ENCODE measurements around the gene RBCK1. TPM values are rescaled to one million over a fixed set of nuclear protein-coding genes. Genes with fewer than 3 reads are reported as not detected.
"Not testable (repeated sequence)": the region's sequence is repeated elsewhere in the genome, so short reads cannot be mapped to it uniquely, and the experiment has no call there.

The RBCK1 gene
- total and polyA plus RNA-seq, 8 donors, result 30.7 to 211 (median 98.2) TPM

DNA sequence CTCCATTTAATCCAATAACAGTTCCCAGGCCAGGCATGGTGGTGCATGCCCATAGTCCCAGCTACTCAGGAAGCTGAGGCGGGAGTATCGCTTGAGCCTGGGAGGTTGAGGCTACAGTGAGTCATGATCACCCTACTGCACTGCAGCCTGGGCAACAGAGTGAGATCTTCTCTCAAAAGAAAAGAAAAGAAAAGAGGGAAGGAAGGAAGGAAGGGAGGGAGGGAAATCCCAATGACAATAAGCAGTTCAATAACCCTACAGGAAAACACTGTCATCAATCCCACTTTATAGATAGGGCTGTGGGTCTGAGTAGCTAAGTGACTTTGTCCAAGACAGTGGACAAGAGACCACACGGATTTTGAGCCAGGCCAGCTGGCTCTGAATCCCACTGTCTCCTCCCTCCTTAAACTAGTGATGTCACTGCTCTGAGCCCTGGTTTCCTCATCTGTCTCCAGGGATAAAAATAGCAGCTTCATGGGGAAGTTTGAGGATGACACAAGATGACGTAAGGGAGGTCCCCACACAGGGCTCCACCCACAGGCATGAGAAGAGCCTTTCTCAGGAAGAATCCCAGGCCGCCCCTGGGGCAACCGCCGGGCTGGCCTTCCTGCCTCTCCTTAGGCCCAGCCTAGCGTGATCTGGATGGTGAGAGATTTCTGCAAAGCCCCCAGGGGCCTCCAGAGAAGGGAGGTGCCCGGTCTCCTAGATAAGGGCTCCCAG, 34.8 kb upstream of the RBCK1 start:
- H3K27me3 ChIP-seq, result no peaks in the 10 kb centered on the region
- H3K4me1 ChIP-seq, result peaks cover 25 to 31% (median 30%) of the 10 kb centered on the region in 4 donors
- H3K9me3 ChIP-seq, result no peaks in the 10 kb centered on the region
- no peak overlapping the region for H3K4me3 ChIP-seq
- peak overlapping the region in 1 of 5 donors; percentile 70 for H3K27ac ChIP-seq
- peak in 1 of 2 donors; percentile 63 for DNase-seq
- TF ChIP-seq POLR2AphosphoS5 (IDR thresholded peaks at IDR 0.05) (no peak), POLR2A (IDR thresholded peaks at IDR 0.05) (no peak), EP300 (IDR thresholded peaks at IDR 0.05) (no peak)
- TF ChIP-seq, protein P1, sequence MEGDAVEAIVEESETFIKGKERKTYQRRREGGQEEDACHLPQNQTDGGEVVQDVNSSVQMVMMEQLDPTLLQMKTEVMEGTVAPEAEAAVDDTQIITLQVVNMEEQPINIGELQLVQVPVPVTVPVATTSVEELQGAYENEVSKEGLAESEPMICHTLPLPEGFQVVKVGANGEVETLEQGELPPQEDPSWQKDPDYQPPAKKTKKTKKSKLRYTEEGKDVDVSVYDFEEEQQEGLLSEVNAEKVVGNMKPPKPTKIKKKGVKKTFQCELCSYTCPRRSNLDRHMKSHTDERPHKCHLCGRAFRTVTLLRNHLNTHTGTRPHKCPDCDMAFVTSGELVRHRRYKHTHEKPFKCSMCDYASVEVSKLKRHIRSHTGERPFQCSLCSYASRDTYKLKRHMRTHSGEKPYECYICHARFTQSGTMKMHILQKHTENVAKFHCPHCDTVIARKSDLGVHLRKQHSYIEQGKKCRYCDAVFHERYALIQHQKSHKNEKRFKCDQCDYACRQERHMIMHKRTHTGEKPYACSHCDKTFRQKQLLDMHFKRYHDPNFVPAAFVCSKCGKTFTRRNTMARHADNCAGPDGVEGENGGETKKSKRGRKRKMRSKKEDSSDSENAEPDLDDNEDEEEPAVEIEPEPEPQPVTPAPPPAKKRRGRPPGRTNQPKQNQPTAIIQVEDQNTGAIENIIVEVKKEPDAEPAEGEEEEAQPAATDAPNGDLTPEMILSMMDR (IDR thresholded peaks at IDR 0.05), result no peak
- intact Hi-C loops (cut with DNase I; ENCODE audit: low total_unique reads), result no loop called here
- WGBS, 5 donors, result 78 to 84% (median 80%) methylated on average over 8 to 9 of the region's 9 CpGs
- H3K36me3 ChIP-seq, result no peaks in the 10 kb centered on the region

GRCh38 chr20:375265-375889, 32.7 kb upstream of the RBCK1 start:
- DNase-seq, result no peak
- H3K27ac ChIP-seq, result no peak overlapping the region
- peaks cover 19 to 28% (median 22%) of the 10 kb centered on the region in 4 donors for H3K4me1 ChIP-seq
- TF ChIP-seq EP300 (IDR thresholded peaks at IDR 0.05), result no peak
- TF ChIP-seq POLR2AphosphoS5 (IDR thresholded peaks at IDR 0.05), result no peak
- TF ChIP-seq, protein P1 (IDR thresholded peaks at IDR 0.05), result no peak
- no peak for TF ChIP-seq POLR2A (IDR thresholded peaks at IDR 0.05)
- no peak overlapping the region for H3K4me3 ChIP-seq
- H3K36me3 ChIP-seq, result no peaks in the 10 kb centered on the region
- 84 to 92% (median 84%) methylated on average over 10 of the region's 10 CpGs for WGBS, 5 donors
- no peaks in the 10 kb centered on the region for H3K27me3 ChIP-seq
- intact Hi-C loops (cut with DNase I; ENCODE audit: low total_unique reads), result no loop called here
- H3K9me3 ChIP-seq, result no peaks in the 10 kb centered on the region

DNA sequence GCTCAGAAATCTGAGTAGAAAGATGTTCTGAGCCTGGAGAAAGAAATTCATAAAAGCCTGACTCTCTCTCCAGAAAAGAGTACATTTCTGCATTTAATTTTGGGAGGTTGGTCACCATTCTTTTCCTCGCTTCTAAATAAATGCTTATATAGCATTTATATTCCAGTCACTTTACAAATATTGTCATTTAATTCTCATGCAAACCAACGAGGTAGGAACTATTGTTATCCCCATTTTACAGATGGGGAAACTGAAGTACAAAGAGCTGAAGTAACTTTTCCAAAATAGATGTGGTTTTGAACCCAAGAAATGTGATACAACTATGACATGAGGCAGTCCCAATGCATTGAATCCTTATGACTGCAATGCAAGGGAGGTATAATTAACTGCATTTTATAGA, 32.0 kb upstream of the RBCK1 start:
- intact Hi-C loops (cut with DNase I; ENCODE audit: low total_unique reads), result no loop called here
- H3K27me3 ChIP-seq, result peaks cover 0 to 6% (median 0%) of the 10 kb centered on the region in 3 donors
- no peak overlapping the region for H3K27ac ChIP-seq
- DNase-seq, result no peak
- no peaks in the 10 kb centered on the region for H3K9me3 ChIP-seq
- no peaks in the 10 kb centered on the region for H3K36me3 ChIP-seq
- no peak overlapping the region for H3K4me3 ChIP-seq
- no peak for TF ChIP-seq POLR2A (IDR thresholded peaks at IDR 0.05)
- no peak for TF ChIP-seq POLR2AphosphoS5 (IDR thresholded peaks at IDR 0.05)
- TF ChIP-seq EP300 (IDR thresholded peaks at IDR 0.05), result no peak
- TF ChIP-seq, protein P1 (IDR thresholded peaks at IDR 0.05), result no peak
- peaks cover 16 to 26% (median 21%) of the 10 kb centered on the region in 4 donors for H3K4me1 ChIP-seq
- WGBS, 5 donors, result 14 to 44% (median 41%) methylated on average over 2 of the region's 2 CpGs

DNA sequence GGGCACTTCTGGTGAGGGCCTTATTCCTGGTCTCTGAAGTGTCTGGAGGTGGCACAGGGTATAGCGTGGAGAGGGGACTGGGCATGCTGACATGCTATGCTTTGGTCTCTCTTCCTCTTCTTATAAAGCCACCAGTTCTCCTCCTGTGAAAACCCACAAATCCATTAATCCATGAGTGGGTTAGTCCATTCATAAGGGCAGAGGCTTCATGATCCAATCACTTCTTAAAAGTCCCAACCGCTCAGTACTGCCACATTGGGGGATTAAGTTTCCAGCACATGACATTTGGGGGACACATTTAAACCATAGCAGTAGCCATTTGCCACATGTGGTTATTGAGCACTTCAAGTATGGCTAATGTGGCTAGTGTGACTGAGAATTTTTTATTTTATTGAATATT, 31.3 kb upstream of the RBCK1 start:
- DNase-seq, result no peak
- WGBS, 5 donors, result 60 to 85% (median 61%) methylated on average over 2 of the region's 2 CpGs
- peaks cover 0 to 8% (median 0%) of the 10 kb centered on the region in 3 donors for H3K27me3 ChIP-seq
- no peak overlapping the region for H3K27ac ChIP-seq
- peaks cover 16 to 26% (median 21%) of the 10 kb centered on the region in 4 donors for H3K4me1 ChIP-seq
- intact Hi-C loops (cut with DNase I; ENCODE audit: low total_unique reads), result no loop called here
- no peak for TF ChIP-seq POLR2AphosphoS5 (IDR thresholded peaks at IDR 0.05)
- no peak for TF ChIP-seq EP300 (IDR thresholded peaks at IDR 0.05)
- no peak for TF ChIP-seq POLR2A (IDR thresholded peaks at IDR 0.05)
- TF ChIP-seq, protein P1 (IDR thresholded peaks at IDR 0.05), result no peak
- no peaks in the 10 kb centered on the region for H3K9me3 ChIP-seq
- no peak overlapping the region for H3K4me3 ChIP-seq
- no peaks in the 10 kb centered on the region for H3K36me3 ChIP-seq

GRCh38 chr20:377578-377977, 30.5 kb upstream of the RBCK1 start:
- 85 to 93% (median 89%) methylated on average over 12 of the region's 12 CpGs for WGBS, 5 donors
- H3K27me3 ChIP-seq; H3K4me3 ChIP-seq; H3K27ac ChIP-seq; DNase-seq; intact Hi-C loops (cut with DNase I; ENCODE audit: low total_unique reads); H3K36me3 ChIP-seq; H3K9me3 ChIP-seq: not testable (repeated sequence)
- peaks cover 10 to 26% (median 17%) of the 10 kb centered on the region in 4 donors for H3K4me1 ChIP-seq

All from stomach (tissue), 9 donors.